Loucy (cell line): ENCODE results near the gene C1orf159.

Source experiments
- EZH2phosphoT487 ChIP-seq: fragments of 200-600 bp; IDR thresholded peaks from 2 replicates; pipeline ENCODE4 v1.6.1; 2018; ENCODE audit warnings: antibody characterized with exemption, mild to moderate bottlenecking, moderate library complexity, borderline replicate concordance
- TF ChIP-seq, protein P1 (sequence below): fragments of 200-600 bp; sonication (generic); conservative IDR thresholded peaks from 2 replicates; pipeline ENCODE4 v1.5.1; 2014; ENCODE audit warnings: mild to moderate bottlenecking, antibody characterized with exemption, low read length

DNA sequence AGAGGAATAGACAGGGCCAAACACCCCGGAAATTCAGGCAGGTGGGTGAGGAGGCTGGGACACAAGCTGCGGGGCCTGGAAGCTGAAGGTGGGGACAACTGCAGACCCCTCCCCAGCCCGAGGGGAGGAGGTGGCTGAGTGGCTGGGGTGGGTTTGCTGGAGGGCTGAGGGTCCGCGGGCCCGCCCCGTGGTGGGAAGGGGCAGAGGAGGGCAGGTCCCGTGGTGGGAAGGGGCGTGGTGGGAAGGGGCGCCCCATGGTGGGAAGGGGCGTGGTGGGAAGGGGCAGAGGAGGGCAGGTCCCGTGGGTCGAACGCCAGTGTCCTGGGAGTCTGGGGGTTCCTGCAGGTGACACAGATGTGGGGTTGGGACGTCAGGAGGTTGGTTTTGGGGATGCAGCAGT lies 33.5 kb upstream of the C1orf159 start:
- TF ChIP-seq, protein P1, sequence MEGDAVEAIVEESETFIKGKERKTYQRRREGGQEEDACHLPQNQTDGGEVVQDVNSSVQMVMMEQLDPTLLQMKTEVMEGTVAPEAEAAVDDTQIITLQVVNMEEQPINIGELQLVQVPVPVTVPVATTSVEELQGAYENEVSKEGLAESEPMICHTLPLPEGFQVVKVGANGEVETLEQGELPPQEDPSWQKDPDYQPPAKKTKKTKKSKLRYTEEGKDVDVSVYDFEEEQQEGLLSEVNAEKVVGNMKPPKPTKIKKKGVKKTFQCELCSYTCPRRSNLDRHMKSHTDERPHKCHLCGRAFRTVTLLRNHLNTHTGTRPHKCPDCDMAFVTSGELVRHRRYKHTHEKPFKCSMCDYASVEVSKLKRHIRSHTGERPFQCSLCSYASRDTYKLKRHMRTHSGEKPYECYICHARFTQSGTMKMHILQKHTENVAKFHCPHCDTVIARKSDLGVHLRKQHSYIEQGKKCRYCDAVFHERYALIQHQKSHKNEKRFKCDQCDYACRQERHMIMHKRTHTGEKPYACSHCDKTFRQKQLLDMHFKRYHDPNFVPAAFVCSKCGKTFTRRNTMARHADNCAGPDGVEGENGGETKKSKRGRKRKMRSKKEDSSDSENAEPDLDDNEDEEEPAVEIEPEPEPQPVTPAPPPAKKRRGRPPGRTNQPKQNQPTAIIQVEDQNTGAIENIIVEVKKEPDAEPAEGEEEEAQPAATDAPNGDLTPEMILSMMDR: no peak
- TF ChIP-seq EZH2phosphoT487: no peak
